ENCODE data around the gene CEP135.
"Not testable (repeated sequence)": the region's sequence is repeated elsewhere in the genome, so short reads cannot be mapped to it uniquely, and the experiment has no call there.

CEP135 gene

GRCh38 chr4:55931833-55932232 lies 16.9 kb upstream of the CEP135 start:
- no peak for DNase-seq (ENCODE audit: low read depth, low spot score)
- Histone ChIP-seq H3K4me3 (no peak overlapping the region), H3K9ac (ENCODE audit: insufficient read length) (no peak overlapping the region), H3K36me3 (ENCODE audit: insufficient read depth, low read length) (no peaks in the 10 kb centered on the region), H3K27ac (no peak overlapping the region), H3K9me3 (ENCODE audit: low read depth, low read length) (no peaks in the 10 kb centered on the region)
- no peak for TF ChIP-seq EZH2 (IDR thresholded peaks at IDR 0.05)
- TF ChIP-seq FOXP2 (optimal IDR thresholded peaks at IDR 0.05; ENCODE audit: control extremely low read depth, extremely low read length, insufficient read depth): no peak
- TF ChIP-seq POLR2AphosphoS5 (IDR thresholded peaks at IDR 0.05; ENCODE audit: borderline replicate concordance, low read depth, low read length): no peak

- Histone ChIP-seq H3K4me3 (no peak overlapping the region), H3K27ac (no peak overlapping the region)
Measured at GRCh38 chr4:55932511-55932910, 16.2 kb upstream of the CEP135 start.

GRCh38 chr4:55933611-55934010 lies 15.1 kb upstream of the CEP135 start:
- no peak overlapping the region for H3K9ac ChIP-seq (ENCODE audit: insufficient read length)
- H3K27ac ChIP-seq: no peak overlapping the region
- H3K4me3 ChIP-seq: no peak overlapping the region
- no peaks in the 10 kb centered on the region for H3K9me3 ChIP-seq (ENCODE audit: low read depth, low read length)
- no peaks in the 10 kb centered on the region for H3K36me3 ChIP-seq (ENCODE audit: insufficient read depth, low read length)
- DNase-seq (ENCODE audit: low read depth, low spot score): no peak
- TF ChIP-seq EZH2 (IDR thresholded peaks at IDR 0.05): no peak
- TF ChIP-seq POLR2AphosphoS5 (IDR thresholded peaks at IDR 0.05; ENCODE audit: borderline replicate concordance, low read depth, low read length): no peak
- TF ChIP-seq FOXP2 (optimal IDR thresholded peaks at IDR 0.05; ENCODE audit: control extremely low read depth, extremely low read length, insufficient read depth): no peak

More at GRCh38 chr4:55932511-55932910, 16.2 kb upstream of the CEP135 start:
- DNase-seq (ENCODE audit: low read depth, low spot score): no peak
- Histone ChIP-seq H3K9me3 (ENCODE audit: low read depth, low read length) (no peaks in the 10 kb centered on the region), H3K9ac (ENCODE audit: insufficient read length) (no peak overlapping the region), H3K36me3 (ENCODE audit: insufficient read depth, low read length) (no peaks in the 10 kb centered on the region)
- no peak for TF ChIP-seq POLR2AphosphoS5 (IDR thresholded peaks at IDR 0.05; ENCODE audit: borderline replicate concordance, low read depth, low read length)
- TF ChIP-seq EZH2 (IDR thresholded peaks at IDR 0.05): no peak

GRCh38 chr4:55935907-55936306 lies 12.8 kb upstream of the CEP135 start:
- not testable (repeated sequence) for H3K27ac ChIP-seq; H3K9ac ChIP-seq (ENCODE audit: insufficient read length); H3K9me3 ChIP-seq (ENCODE audit: low read depth, low read length); H3K36me3 ChIP-seq (ENCODE audit: insufficient read depth, low read length); DNase-seq (ENCODE audit: low read depth, low spot score); H3K4me3 ChIP-seq

GRCh38 chr4:55938481-55938880 lies 10.3 kb upstream of the CEP135 start:
- DNase-seq (ENCODE audit: low read depth, low spot score): no peak
- H3K27ac ChIP-seq: no peak overlapping the region
- no peaks in the 10 kb centered on the region for H3K9me3 ChIP-seq (ENCODE audit: low read depth, low read length)
- H3K9ac ChIP-seq (ENCODE audit: insufficient read length): no peak overlapping the region
- no peaks in the 10 kb centered on the region for H3K36me3 ChIP-seq (ENCODE audit: insufficient read depth, low read length)
- TF ChIP-seq POLR2AphosphoS5 (IDR thresholded peaks at IDR 0.05; ENCODE audit: borderline replicate concordance, low read depth, low read length) (no peak), FOXP2 (optimal IDR thresholded peaks at IDR 0.05; ENCODE audit: control extremely low read depth, extremely low read length, insufficient read depth) (no peak), EZH2 (IDR thresholded peaks at IDR 0.05) (no peak)
- H3K4me3 ChIP-seq: no peak overlapping the region

GRCh38 chr4:55939421-55939820 lies 9.3 kb upstream of the CEP135 start:
- no peak overlapping the region for H3K4me3 ChIP-seq
- H3K9ac ChIP-seq (ENCODE audit: insufficient read length): no peak overlapping the region
- DNase-seq (ENCODE audit: low read depth, low spot score): no peak
- no peak for TF ChIP-seq POLR2AphosphoS5 (IDR thresholded peaks at IDR 0.05; ENCODE audit: borderline replicate concordance, low read depth, low read length)
- no peak for TF ChIP-seq FOXP2 (optimal IDR thresholded peaks at IDR 0.05; ENCODE audit: control extremely low read depth, extremely low read length, insufficient read depth)
- no peak for TF ChIP-seq EZH2 (IDR thresholded peaks at IDR 0.05)
- no peak overlapping the region for H3K27ac ChIP-seq
- H3K36me3 ChIP-seq (ENCODE audit: insufficient read depth, low read length): no peaks in the 10 kb centered on the region
- H3K9me3 ChIP-seq (ENCODE audit: low read depth, low read length): no peaks in the 10 kb centered on the region

- Histone ChIP-seq H3K4me3 (no peak overlapping the region), H3K36me3 (ENCODE audit: insufficient read depth, low read length) (no peaks in the 10 kb centered on the region), H3K27ac (no peak overlapping the region), H3K9ac (ENCODE audit: insufficient read length) (no peak overlapping the region), H3K9me3 (ENCODE audit: low read depth, low read length) (no peaks in the 10 kb centered on the region)
- no peak for DNase-seq (ENCODE audit: low read depth, low spot score)
- TF ChIP-seq FOXP2 (optimal IDR thresholded peaks at IDR 0.05; ENCODE audit: control extremely low read depth, extremely low read length, insufficient read depth) (no peak), EZH2 (IDR thresholded peaks at IDR 0.05) (no peak), POLR2AphosphoS5 (IDR thresholded peaks at IDR 0.05; ENCODE audit: borderline replicate concordance, low read depth, low read length) (no peak)
Measured at GRCh38 chr4:55941881-55942396, 6.8 kb upstream of the CEP135 start.

GRCh38 chr4:55947254-55947882 lies 1.4 kb upstream of the CEP135 start:
- DNase-seq (ENCODE audit: low read depth, low spot score): peak; percentile 34
- peak overlapping the region; percentile 2 for H3K27ac ChIP-seq
- H3K9ac ChIP-seq (ENCODE audit: insufficient read length): no peak overlapping the region
- H3K4me3 ChIP-seq: peak overlapping the region; percentile 91
- peaks cover 8% of the 10 kb centered on the region for H3K36me3 ChIP-seq (ENCODE audit: insufficient read depth, low read length)
- no peaks in the 10 kb centered on the region for H3K9me3 ChIP-seq (ENCODE audit: low read depth, low read length)
- TF ChIP-seq POLR2AphosphoS5 (IDR thresholded peaks at IDR 0.05; ENCODE audit: borderline replicate concordance, low read depth, low read length) (no peak), EZH2 (IDR thresholded peaks at IDR 0.05) (no peak), FOXP2 (optimal IDR thresholded peaks at IDR 0.05; ENCODE audit: control extremely low read depth, extremely low read length, insufficient read depth) (no peak)
